ENCODE data around the gene DCP1B. TPM values are rescaled to one million over a fixed set of nuclear protein-coding genes. Genes with fewer than 3 reads are reported as not detected.

Gene DCP1B
- total RNA-seq, 1 experiment from 2014 or later = 30.8 TPM

- no peaks in the 10 kb centered on the region for H3K9me3 ChIP-seq (ENCODE audit: low read length)
- no peaks in the 10 kb centered on the region for H3K79me2 ChIP-seq (ENCODE audit: low read length)
Measured at GRCh38 chr12:2013086-2013485, 8.8 kb upstream of the DCP1B start.

GRCh38 chr12:2011643-2012607, 7.7 kb upstream of the DCP1B start:
- peaks cover 16% of the 10 kb centered on the region for H3K4me1 ChIP-seq (ENCODE audit: low read length)
- H3K27ac ChIP-seq (ENCODE audit: low read length) = no peak overlapping the region
- H2AFZ ChIP-seq (ENCODE audit: low read length) = no peak overlapping the region
- no peaks in the 10 kb centered on the region for H4K20me1 ChIP-seq (ENCODE audit: insufficient read depth, low read depth, low read length)
- H3K36me3 ChIP-seq (ENCODE audit: insufficient read depth, low read length) = no peaks in the 10 kb centered on the region
- no peaks in the 10 kb centered on the region for H3K9me3 ChIP-seq (ENCODE audit: low read length)
- no peaks in the 10 kb centered on the region for H3K27me3 ChIP-seq (ENCODE audit: low read length)
- H3K9ac ChIP-seq (ENCODE audit: low read length) = no peak overlapping the region
- H3K79me2 ChIP-seq (ENCODE audit: low read length) = no peaks in the 10 kb centered on the region
- H3K9me2 ChIP-seq (replicated peaks; ENCODE audit: insufficient read depth, low read length) = no peaks in the 10 kb centered on the region
- DNase-seq = no peak
- no peak overlapping the region for H3K4me2 ChIP-seq (ENCODE audit: low read depth, low read length, poor library complexity, severe bottlenecking)
- no peak overlapping the region for H3K4me3 ChIP-seq (ENCODE audit: low read length)

More at GRCh38 chr12:2013086-2013485, 8.8 kb upstream of the DCP1B start:
- Histone ChIP-seq H4K20me1 (ENCODE audit: insufficient read depth, low read depth, low read length) (no peaks in the 10 kb centered on the region), H3K36me3 (ENCODE audit: insufficient read depth, low read length) (no peaks in the 10 kb centered on the region), H3K27ac (ENCODE audit: low read length) (no peak overlapping the region), H3K4me3 (ENCODE audit: low read length) (no peak overlapping the region), H3K4me2 (ENCODE audit: low read depth, low read length, poor library complexity, severe bottlenecking) (no peak overlapping the region), H3K4me1 (ENCODE audit: low read length) (peaks cover 18% of the 10 kb centered on the region), H3K27me3 (ENCODE audit: low read length) (no peaks in the 10 kb centered on the region), H3K9me2 (replicated peaks; ENCODE audit: insufficient read depth, low read length) (no peaks in the 10 kb centered on the region), H2AFZ (ENCODE audit: low read length) (no peak overlapping the region), H3K9ac (ENCODE audit: low read length) (no peak overlapping the region)
- no peak for DNase-seq

- no peak overlapping the region for H2AFZ ChIP-seq (ENCODE audit: low read length)
- no peaks in the 10 kb centered on the region for H3K27me3 ChIP-seq (ENCODE audit: low read length)
- no peak overlapping the region for H3K4me2 ChIP-seq (ENCODE audit: low read depth, low read length, poor library complexity, severe bottlenecking)
- peak; percentile 56 for DNase-seq
- no peaks in the 10 kb centered on the region for H4K20me1 ChIP-seq (ENCODE audit: insufficient read depth, low read depth, low read length)
- H3K79me2 ChIP-seq (ENCODE audit: low read length) = no peaks in the 10 kb centered on the region
- H3K9me2 ChIP-seq (replicated peaks; ENCODE audit: insufficient read depth, low read length) = no peaks in the 10 kb centered on the region
- H3K4me1 ChIP-seq (ENCODE audit: low read length) = peaks cover 14% of the 10 kb centered on the region
- no peaks in the 10 kb centered on the region for H3K36me3 ChIP-seq (ENCODE audit: insufficient read depth, low read length)
- H3K9me3 ChIP-seq (ENCODE audit: low read length) = no peaks in the 10 kb centered on the region
- no peak overlapping the region for H3K4me3 ChIP-seq (ENCODE audit: low read length)
- no peak overlapping the region for H3K9ac ChIP-seq (ENCODE audit: low read length)
- H3K27ac ChIP-seq (ENCODE audit: low read length) = no peak overlapping the region
Measured at GRCh38 chr12:2009623-2010022, 5.4 kb upstream of the DCP1B start.

DNA sequence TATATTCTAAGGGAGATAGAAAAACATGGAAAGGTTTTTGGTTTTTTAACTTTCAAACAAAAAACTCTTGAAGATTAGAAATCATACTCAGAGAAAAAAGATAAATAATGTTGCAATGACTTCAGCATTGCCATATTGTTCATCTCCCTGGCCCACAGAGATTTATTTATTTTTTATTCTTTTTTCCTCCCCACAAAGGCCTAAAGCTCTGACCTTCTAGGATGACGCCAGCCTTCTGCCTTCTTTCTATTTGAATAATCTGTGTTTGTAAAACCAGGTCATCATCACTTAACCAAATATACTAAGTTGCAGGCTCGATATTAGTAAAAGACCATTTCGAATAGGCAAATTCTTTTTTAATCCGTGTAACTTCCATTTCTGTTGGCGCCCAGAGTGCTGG, 4.4 kb upstream of the DCP1B start:
- H2AFZ ChIP-seq (ENCODE audit: low read length) = no peak overlapping the region
- DNase-seq = no peak
- no peak overlapping the region for H3K4me2 ChIP-seq (ENCODE audit: low read depth, low read length, poor library complexity, severe bottlenecking)
- no peaks in the 10 kb centered on the region for H4K20me1 ChIP-seq (ENCODE audit: insufficient read depth, low read depth, low read length)
- no peaks in the 10 kb centered on the region for H3K9me3 ChIP-seq (ENCODE audit: low read length)
- H3K27ac ChIP-seq (ENCODE audit: low read length) = no peak overlapping the region
- no peaks in the 10 kb centered on the region for H3K9me2 ChIP-seq (replicated peaks; ENCODE audit: insufficient read depth, low read length)
- no peaks in the 10 kb centered on the region for H3K27me3 ChIP-seq (ENCODE audit: low read length)
- no peak overlapping the region for H3K9ac ChIP-seq (ENCODE audit: low read length)
- peaks cover 14% of the 10 kb centered on the region for H3K4me1 ChIP-seq (ENCODE audit: low read length)
- H3K36me3 ChIP-seq (ENCODE audit: insufficient read depth, low read length) = no peaks in the 10 kb centered on the region
- H3K4me3 ChIP-seq (ENCODE audit: low read length) = no peak overlapping the region
- peaks cover 3% of the 10 kb centered on the region for H3K79me2 ChIP-seq (ENCODE audit: low read length)

- Histone ChIP-seq H3K9ac (ENCODE audit: low read length) (peak overlapping the region; percentile 95), H3K9me3 (ENCODE audit: low read length) (no peaks in the 10 kb centered on the region), H3K27me3 (ENCODE audit: low read length) (no peaks in the 10 kb centered on the region), H3K36me3 (ENCODE audit: insufficient read depth, low read length) (no peaks in the 10 kb centered on the region), H3K79me2 (ENCODE audit: low read length) (peaks cover 48% of the 10 kb centered on the region), H3K9me2 (replicated peaks; ENCODE audit: insufficient read depth, low read length) (no peaks in the 10 kb centered on the region), H3K4me1 (ENCODE audit: low read length) (peaks cover 17% of the 10 kb centered on the region), H3K4me3 (ENCODE audit: low read length) (peak overlapping the region; percentile 83), H4K20me1 (ENCODE audit: insufficient read depth, low read depth, low read length) (no peaks in the 10 kb centered on the region), H3K4me2 (ENCODE audit: low read depth, low read length, poor library complexity, severe bottlenecking) (peak overlapping the region; percentile 78), H2AFZ (ENCODE audit: low read length) (peak overlapping the region; percentile 67; the same call in 1 of the 2 replicates), H3K27ac (ENCODE audit: low read length) (peak overlapping the region; percentile 71)
- DNase-seq = no peak
Measured at GRCh38 chr12:2003676-2004112, 563 bp downstream of the DCP1B start.

DNA sequence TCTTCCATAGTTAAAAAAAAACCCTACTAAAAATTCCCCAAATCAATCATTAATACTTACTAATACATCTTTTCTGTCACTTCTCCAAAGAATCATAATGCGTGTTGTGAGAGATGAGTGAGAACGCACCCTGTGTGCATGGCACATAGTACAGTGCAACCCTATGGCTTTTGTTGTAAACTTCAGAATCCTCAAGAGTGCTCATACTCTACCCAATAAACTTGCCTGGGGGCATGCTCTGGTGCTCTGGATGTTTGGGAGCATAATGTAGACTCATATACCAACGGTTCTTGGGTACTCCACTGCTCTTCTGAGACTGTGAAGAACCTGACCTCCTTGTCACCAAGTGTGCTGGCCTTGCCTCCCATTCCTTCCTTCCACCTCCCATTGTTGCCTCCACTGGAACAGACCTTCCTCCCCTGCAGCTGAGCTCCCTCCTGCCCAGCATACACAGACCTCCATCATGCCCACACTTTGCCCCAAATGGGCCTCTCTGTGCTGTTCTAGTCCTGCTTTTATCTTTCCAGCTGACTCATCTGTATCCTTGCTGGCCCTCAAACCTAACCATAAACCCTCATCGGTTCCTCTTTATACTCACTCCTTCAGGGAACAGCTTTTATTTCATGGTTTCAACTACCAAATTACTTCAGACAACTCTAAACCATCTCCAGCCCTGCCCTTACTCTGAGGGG, 8.9 kb downstream of the DCP1B start:
- H3K27me3 ChIP-seq (ENCODE audit: low read length) = no peaks in the 10 kb centered on the region
- H4K20me1 ChIP-seq (ENCODE audit: insufficient read depth, low read depth, low read length) = no peaks in the 10 kb centered on the region
- no peaks in the 10 kb centered on the region for H3K9me2 ChIP-seq (replicated peaks; ENCODE audit: insufficient read depth, low read length)
- H2AFZ ChIP-seq (ENCODE audit: low read length) = no peak overlapping the region
- no peak for DNase-seq
- no peak overlapping the region for H3K9ac ChIP-seq (ENCODE audit: low read length)
- no peak overlapping the region for H3K4me2 ChIP-seq (ENCODE audit: low read depth, low read length, poor library complexity, severe bottlenecking)
- no peaks in the 10 kb centered on the region for H3K4me1 ChIP-seq (ENCODE audit: low read length)
- H3K79me2 ChIP-seq (ENCODE audit: low read length) = peaks cover 31% of the 10 kb centered on the region
- H3K9me3 ChIP-seq (ENCODE audit: low read length) = no peaks in the 10 kb centered on the region
- peaks cover 26% of the 10 kb centered on the region for H3K36me3 ChIP-seq (ENCODE audit: insufficient read depth, low read length)
- no peak overlapping the region for H3K27ac ChIP-seq (ENCODE audit: low read length)
- no peak overlapping the region for H3K4me3 ChIP-seq (ENCODE audit: low read length)

GRCh38 chr12:1994429-1995143, 9.7 kb downstream of the DCP1B start:
- no peak overlapping the region for H3K27ac ChIP-seq (ENCODE audit: low read length)

More at GRCh38 chr12:1994429-1995143, 9.7 kb downstream of the DCP1B start:
- no peaks in the 10 kb centered on the region for H3K9me3 ChIP-seq (ENCODE audit: low read length)
- H3K9ac ChIP-seq (ENCODE audit: low read length) = no peak overlapping the region
- peaks cover 34% of the 10 kb centered on the region for H3K36me3 ChIP-seq (ENCODE audit: insufficient read depth, low read length)
- no peak overlapping the region for H3K4me2 ChIP-seq (ENCODE audit: low read depth, low read length, poor library complexity, severe bottlenecking)
- H3K4me3 ChIP-seq (ENCODE audit: low read length) = no peak overlapping the region
- H3K79me2 ChIP-seq (ENCODE audit: low read length) = peaks cover 30% of the 10 kb centered on the region
- no peaks in the 10 kb centered on the region for H3K9me2 ChIP-seq (replicated peaks; ENCODE audit: insufficient read depth, low read length)
- H3K27me3 ChIP-seq (ENCODE audit: low read length) = no peaks in the 10 kb centered on the region
- no peak overlapping the region for H2AFZ ChIP-seq (ENCODE audit: low read length)
- no peaks in the 10 kb centered on the region for H3K4me1 ChIP-seq (ENCODE audit: low read length)
- no peak for DNase-seq
- H4K20me1 ChIP-seq (ENCODE audit: insufficient read depth, low read depth, low read length) = no peaks in the 10 kb centered on the region

Measured in Karpas-422 (cell line).